Rectal smooth muscle tissue (tissue), 1 donor: Measurements from ENCODE around the gene C2CD3.

ENCODE experiments used
- H3K27ac ChIP-seq: one replicate; pipeline ENCODE4 v1.7.0; 2013; ENCODE audit warnings: low read depth, low read length, inconsistent platforms
- H3K27me3 ChIP-seq: one replicate; pipeline ENCODE4 v1.7.0; 2013; ENCODE audit warnings: low read length; ENCODE audit not compliant: control insufficient read depth, insufficient read depth
- H3K36me3 ChIP-seq: one replicate; pipeline ENCODE4 v1.7.0; 2013; ENCODE audit warnings: low read length; ENCODE audit not compliant: control insufficient read depth, insufficient read depth
- H3K4me1 ChIP-seq: one replicate; pipeline ENCODE4 v1.7.0; 2013; ENCODE audit warnings: low read length; ENCODE audit not compliant: control insufficient read depth, insufficient read depth
- H3K4me3 ChIP-seq: one replicate; pipeline ENCODE4 v1.7.0; 2013; ENCODE audit warnings: low read length
- H3K9ac ChIP-seq: one replicate; pipeline ENCODE4 v1.7.0; 2013; ENCODE audit warnings: low read length

Gene C2CD3

DNA sequence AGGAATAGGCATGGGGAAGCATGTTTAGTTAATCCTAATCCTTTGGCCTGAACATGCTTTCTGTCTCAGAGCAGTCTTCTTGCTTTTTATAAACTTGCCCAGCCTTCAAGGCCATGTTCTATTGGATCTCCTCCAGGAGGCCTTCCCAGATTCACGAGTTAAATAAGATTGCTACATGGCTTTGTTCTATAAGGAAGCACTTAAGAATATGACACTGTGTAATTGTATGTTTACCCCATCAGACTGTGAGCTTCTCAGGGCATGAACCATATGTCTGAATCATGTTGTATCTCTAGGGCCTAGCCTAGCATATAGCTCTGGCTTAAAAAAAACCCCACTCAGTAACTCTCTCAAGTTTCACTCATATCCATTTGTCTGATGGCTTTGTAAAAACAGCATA is 135.5 kb downstream of the C2CD3 start:
- Histone ChIP-seq H3K9ac (no peak overlapping the region), H3K4me3 (no peak overlapping the region), H3K27me3 (no peaks in the 10 kb centered on the region), H3K4me1 (no peaks in the 10 kb centered on the region), H3K27ac (no peak overlapping the region), H3K36me3 (peaks cover 19% of the 10 kb centered on the region)

DNA sequence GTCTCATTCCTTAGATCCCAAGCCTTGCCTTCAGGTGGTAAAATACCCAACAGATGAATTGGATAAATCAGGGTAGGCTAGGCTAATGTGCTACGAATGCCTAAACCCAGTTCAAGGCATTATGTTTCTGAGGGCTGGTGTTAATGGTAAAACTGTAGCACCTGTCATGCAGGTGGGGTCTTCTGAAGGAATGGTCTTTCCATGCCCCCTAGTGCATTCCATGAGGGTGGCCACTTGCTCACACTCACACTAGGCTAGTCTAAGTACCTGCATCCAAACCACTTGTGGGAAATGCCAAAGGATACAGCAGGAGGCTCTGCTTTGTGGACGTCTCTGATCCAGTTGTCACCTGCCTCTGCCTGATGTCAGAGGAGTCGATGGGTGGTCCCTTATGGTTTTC is 137.8 kb downstream of the C2CD3 start:
- Histone ChIP-seq H3K27ac (no peak overlapping the region), H3K27me3 (no peaks in the 10 kb centered on the region), H3K4me1 (no peaks in the 10 kb centered on the region), H3K4me3 (no peak overlapping the region), H3K36me3 (peaks cover 20% of the 10 kb centered on the region), H3K9ac (no peak overlapping the region)

DNA sequence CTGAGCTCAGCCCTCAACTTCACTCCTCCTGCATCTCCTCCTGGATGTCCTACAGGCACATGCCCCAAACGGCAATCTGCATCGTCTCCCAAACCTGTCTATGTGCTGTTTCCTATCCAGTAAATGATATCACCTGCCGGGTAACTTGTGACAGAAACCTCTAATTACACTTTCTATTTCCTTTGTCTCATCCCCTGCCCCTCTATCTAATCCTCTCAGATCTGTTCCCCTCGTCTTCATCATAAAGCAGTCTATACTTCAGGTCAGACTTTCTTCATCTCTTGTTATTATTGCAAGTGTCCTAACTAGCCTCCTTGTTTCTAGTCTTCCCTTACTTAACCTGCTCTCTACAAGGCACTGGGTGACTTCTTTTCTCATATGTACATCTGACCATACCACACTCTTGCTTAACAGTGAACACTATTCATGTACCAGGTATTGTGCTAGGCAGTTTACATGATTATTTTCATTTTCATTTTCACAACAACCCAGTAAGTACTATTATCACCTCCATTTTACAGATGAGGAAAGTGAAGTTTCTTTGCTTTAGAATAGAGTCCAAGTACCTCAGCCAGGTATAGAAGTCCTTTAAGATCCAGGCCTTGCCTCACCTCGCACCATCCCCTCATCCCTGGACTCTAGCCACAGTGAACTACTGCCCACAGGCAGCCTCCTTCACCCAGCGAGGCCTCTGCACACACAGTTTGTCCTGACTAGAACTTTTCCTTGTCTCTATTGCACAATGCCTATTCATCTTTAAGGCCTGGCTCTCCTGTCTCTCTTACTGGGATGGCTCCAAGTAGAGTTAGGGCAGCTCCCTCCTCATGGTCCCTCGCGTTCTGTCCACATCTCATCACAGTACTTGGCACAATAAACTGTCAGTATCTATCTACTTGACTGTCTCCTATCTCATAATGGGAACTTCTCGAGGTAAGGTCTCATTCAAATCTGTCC is 139.8 kb downstream of the C2CD3 start:
- H3K4me1 ChIP-seq = no peaks in the 10 kb centered on the region
- H3K27ac ChIP-seq = no peak overlapping the region

DNA sequence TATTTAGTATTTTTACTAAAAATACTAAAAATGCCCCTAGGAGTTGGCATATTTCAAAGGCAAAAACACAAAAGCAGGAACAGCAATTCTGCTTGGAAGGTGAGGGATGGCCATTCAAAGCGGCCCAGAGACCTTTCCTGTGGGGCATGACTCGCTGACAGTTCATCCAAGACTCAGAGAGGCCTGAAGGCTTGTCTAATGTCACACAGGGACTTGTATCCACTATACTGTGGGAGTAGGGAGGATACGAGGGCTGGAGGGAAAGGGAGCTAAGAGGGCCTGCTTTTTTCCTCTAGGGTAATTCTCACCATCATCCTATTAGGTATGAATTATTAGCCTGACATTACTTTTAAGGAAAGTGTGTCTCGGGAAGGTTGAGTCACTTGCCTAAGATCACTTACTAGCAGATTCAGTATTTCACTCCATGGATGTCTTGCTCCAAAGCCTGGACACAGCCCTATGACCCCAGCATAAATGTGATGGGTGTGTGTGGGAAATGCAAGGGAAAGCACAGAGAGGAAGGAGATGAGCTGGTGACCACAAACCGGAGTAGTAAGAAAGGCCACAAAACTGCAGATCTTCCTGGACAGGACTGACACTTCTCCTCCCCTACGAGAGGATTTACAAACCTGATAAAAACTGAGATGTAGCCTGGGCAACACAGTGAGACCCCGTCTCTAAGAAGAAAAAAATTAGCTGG is 145.2 kb downstream of the C2CD3 start:
- H3K27me3 ChIP-seq = no peaks in the 10 kb centered on the region
- H3K27ac ChIP-seq = no peak overlapping the region
- no peak overlapping the region for H3K4me3 ChIP-seq
- no peak overlapping the region for H3K9ac ChIP-seq
- H3K4me1 ChIP-seq = no peaks in the 10 kb centered on the region
- H3K36me3 ChIP-seq = peaks cover 6% of the 10 kb centered on the region

More for the DNA sequence above, 139.8 kb downstream of the C2CD3 start:
- Histone ChIP-seq H3K36me3 (peaks cover 16% of the 10 kb centered on the region), H3K9ac (no peak overlapping the region), H3K27me3 (no peaks in the 10 kb centered on the region), H3K4me3 (no peak overlapping the region)

DNA sequence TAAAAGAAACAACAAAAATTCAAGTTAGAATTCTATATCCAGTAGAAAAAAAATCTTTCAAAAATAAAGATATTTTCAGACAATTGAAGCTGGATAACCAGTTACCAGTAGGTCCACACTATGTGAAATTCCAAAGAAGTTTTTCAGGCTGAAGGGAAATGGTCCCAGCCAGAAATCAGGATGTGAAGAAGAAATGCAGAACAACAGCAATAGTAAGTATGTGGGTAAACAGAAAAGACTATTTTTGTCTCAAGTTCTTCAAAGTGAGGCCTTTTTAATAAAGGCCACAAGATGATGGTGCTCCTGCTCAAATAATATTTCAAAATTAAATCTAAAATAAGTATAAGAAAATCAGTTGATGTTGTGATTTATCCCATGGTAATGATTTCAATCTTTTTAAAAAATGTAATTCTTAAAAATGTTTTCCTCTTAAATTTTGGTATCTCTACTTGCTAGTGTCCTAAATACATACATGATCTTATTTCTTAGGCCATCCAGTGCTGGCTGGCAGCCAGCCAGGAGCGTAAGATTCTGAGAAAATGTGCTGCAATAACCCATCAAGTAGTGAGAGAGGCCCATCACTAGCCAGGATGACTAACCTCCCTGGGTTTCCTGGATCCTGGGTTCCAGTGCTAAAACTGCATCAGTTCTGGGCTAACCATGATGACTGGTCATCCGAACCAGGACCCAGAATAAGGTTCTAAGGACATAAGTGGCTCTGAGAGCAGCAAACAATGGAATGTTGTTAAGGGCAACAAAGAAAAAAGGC is 146.4 kb downstream of the C2CD3 start:
- H3K27ac ChIP-seq = peak overlapping the region; percentile 3
- H3K4me1 ChIP-seq = no peaks in the 10 kb centered on the region
- H3K36me3 ChIP-seq = peaks cover 1% of the 10 kb centered on the region
- no peak overlapping the region for H3K9ac ChIP-seq
- no peak overlapping the region for H3K4me3 ChIP-seq
- H3K27me3 ChIP-seq = no peaks in the 10 kb centered on the region

DNA sequence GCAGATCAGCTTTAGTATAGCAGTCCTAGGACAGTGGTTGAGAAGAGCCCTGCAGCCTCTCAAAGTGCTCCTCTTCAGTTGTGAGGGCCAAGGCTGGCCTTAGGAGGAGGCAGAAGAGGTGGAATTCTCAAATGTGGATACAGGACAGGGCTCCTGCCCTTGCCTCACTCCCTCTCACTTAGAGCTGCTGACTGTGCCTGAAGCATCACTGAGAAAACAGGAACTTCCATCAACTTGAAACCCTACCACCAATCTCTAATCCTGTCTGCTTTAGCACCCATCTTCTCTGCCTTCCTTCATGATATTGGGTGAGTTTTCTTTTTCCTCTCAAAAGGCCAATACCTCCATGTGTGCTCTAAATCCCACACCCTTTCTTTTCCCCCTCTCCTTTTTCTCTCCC is 147.5 kb downstream of the C2CD3 start:
- H3K9ac ChIP-seq = no peak overlapping the region
- H3K4me1 ChIP-seq = peaks cover 11% of the 10 kb centered on the region
- no peak overlapping the region for H3K27ac ChIP-seq
- H3K27me3 ChIP-seq = no peaks in the 10 kb centered on the region
- no peak overlapping the region for H3K4me3 ChIP-seq
- H3K36me3 ChIP-seq = no peaks in the 10 kb centered on the region

DNA sequence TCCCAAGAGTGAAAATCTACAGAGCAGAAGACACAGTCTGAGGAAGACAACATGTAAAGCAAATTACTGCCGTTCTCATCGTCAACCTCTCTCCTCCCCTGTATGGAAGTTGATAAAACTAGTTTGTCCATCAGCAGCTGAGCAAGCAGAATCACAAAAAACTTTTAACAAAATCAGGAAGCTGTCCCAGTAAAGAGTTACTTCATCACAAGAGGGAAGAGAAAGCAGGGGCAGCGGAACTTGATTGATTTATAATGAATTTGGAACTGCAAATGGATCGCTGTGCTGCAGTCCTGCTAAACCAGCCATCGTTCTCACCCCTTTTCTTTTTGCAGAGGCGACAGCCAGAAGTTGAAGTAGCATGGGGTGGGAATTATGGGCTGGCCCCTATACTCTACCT is 148.3 kb downstream of the C2CD3 start:
- Histone ChIP-seq H3K27me3 (no peaks in the 10 kb centered on the region), H3K4me3 (no peak overlapping the region), H3K9ac (no peak overlapping the region), H3K4me1 (peaks cover 14% of the 10 kb centered on the region), H3K36me3 (no peaks in the 10 kb centered on the region), H3K27ac (no peak overlapping the region)

DNA sequence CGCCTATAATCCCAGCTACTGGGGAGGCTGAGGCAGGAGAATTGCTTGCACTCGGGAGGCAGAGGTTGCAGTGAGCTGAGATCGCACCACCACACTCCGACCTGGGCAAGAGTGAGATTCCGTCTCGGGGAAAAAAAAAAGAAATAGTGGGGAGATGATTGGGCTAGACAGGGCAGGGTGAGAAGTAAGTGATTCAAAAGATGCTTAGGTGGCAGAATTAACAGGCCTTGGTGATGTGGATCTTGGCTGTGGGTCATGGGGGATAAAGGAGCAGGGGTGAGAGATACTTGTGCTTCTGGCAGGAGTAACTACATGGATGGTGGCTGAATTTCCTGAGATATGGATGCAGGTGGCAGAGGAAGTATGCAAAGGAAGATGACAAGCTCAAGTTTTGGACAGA is 148.8 kb downstream of the C2CD3 start:
- Histone ChIP-seq H3K9ac (no peak overlapping the region), H3K36me3 (no peaks in the 10 kb centered on the region), H3K27me3 (no peaks in the 10 kb centered on the region), H3K27ac (no peak overlapping the region), H3K4me1 (peaks cover 14% of the 10 kb centered on the region), H3K4me3 (no peak overlapping the region)

DNA sequence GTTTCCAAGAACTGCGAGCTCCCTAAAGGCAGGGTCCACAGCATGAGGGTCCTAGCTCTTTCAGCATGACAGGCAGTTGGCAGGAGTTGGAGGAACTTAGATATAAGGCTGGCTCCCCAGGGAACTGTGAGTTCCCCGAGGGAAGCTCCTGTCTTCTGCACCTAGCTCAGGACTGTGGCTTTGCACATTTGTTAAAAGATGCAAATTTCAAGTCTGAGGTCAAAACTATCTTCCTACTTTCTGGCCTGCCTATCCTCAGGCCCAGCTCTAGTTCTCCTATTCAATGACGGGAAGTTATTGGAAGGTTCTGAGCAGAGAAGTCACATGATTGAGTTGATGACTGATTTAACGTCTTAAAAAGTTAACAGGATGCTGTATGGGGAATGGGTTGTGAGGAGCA is 150.3 kb downstream of the C2CD3 start:
- peaks cover 14% of the 10 kb centered on the region for H3K4me1 ChIP-seq
- H3K9ac ChIP-seq = no peak overlapping the region
- no peaks in the 10 kb centered on the region for H3K27me3 ChIP-seq
- H3K4me3 ChIP-seq = no peak overlapping the region
- H3K27ac ChIP-seq = no peak overlapping the region
- no peaks in the 10 kb centered on the region for H3K36me3 ChIP-seq

DNA sequence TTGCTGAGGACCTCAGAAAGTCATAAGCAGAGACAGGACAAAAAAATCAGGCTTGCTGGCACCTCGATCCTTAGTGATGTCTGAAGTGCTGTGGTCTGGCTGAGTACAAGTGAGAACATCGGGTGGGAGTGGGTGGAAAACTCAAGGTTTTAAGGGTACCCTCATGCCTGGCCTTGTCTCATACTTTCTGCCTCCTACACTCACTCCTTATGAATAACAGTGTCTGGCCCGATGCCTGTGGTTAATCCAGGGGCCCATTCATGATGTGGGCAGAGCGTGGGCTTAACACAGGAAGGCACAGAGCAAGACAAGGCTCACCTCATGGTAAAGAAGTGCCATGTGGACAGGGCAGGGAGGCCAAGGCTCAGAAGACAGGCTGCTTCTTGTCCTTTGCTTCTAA is 150.9 kb downstream of the C2CD3 start:
- Histone ChIP-seq H3K27ac (no peak overlapping the region), H3K27me3 (no peaks in the 10 kb centered on the region), H3K9ac (no peak overlapping the region), H3K4me1 (peaks cover 14% of the 10 kb centered on the region), H3K4me3 (no peak overlapping the region), H3K36me3 (no peaks in the 10 kb centered on the region)

DNA sequence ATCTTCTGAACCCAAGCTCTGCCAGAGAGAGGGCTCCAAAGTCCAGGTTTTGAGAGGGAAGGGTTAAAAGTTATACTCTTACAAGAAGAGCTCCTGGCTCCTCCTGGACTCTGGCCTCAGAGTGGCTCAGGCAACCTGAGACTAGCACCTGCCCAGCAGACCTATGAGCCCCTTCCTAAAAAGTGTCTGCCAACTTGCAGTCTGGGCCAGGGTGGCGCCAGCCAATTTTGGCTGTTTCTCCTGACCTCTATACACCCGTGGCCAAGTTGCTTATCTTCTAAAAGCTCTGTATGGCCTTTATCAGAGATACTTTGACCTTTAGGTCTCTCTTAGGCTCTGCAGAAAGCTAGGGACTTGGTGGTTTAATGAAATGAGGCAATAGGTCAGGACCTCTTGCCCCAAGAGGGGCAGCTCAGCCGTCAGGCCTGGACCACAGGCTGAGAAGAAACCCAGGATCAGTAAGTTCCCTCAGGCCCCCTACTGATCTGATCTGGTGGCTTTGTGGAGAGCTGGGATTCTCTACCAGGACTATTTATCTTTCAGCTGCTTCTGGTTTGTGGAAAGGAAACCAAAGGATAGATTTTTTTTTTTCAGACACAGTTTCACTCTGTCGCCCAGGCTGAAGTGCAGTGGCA is 151.6 kb downstream of the C2CD3 start:
- Histone ChIP-seq H3K4me1 (peaks cover 14% of the 10 kb centered on the region), H3K27me3 (no peaks in the 10 kb centered on the region), H3K4me3 (no peak overlapping the region), H3K36me3 (no peaks in the 10 kb centered on the region), H3K27ac (peak overlapping the region; percentile 68), H3K9ac (no peak overlapping the region)
